NCI-H1694 (cell line): ENCODE measurements around the gene CORIN.

Source experiments
- DNase-seq: peaks from one replicate; lab custom pipeline; 2025; lab: John Stamatoyannopoulos, UW

The CORIN gene

GRCh38 chr4:47642985-47643760 is 194.7 kb downstream of the CORIN start:
- DNase-seq = no peak

- DNase-seq = no peak
Observed at GRCh38 chr4:47642191-47642830, 195.6 kb downstream of the CORIN start.

DNA sequence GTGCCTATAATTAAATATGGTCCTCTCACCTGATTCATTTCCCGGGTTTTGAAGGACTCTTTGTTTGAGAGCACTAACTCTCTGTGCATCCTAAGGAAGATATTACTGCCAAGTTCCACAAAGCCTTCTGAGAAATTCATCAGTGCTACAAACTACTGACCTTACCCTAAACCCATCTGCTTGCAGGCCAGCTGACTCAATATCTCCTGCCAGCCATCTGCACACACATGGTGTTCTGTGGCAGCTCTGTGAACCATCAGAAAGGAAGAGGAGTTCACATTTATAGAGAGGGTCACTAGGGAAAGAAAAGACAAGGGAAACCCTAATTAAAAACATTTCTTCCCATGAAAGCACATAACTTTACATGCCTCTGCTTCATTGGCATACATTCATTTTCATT is 196.1 kb downstream of the CORIN start:
- no peak for DNase-seq

DNA sequence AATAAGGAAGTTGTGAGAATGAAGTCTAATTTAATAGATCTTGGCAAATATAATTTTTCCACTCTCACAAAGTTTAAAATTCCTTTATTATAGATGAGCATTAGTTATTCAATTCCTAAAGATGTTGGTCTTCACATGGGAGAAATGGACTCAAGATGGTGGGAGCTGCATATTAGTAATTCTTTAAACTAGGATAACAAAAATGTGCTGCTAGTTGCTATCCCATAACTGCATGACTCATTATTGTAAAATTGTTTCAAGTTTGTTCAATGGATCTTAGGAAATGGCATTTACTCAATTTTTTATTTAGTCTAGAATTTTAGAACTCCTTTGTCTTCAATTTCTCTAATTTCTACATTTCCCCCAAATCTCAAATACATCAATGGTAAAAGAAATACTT is 197.0 kb downstream of the CORIN start:
- no peak for DNase-seq

DNA sequence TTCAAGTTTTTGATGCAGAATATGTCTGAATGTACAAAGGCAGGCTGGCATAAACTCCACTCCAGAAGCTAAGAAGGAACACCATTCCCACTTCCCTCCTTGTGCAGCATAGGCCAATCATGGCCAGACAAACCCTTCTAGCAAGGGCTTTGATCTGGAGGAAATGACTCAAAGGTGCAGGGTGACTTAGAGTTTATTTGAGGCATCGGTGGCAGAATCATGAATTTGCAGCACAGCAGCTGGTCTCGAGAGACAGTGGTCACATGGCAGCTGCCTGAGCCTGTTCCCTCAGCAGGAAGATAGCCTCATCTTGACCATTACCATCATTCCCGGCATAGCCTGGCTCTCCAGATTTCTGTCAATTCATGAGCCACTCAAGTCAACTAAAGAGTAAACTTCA is 198.3 kb downstream of the CORIN start:
- no peak for DNase-seq

GRCh38 chr4:47631161-47631560 is 206.7 kb downstream of the CORIN start:
- no peak for DNase-seq

GRCh38 chr4:47624031-47624441 is 213.8 kb downstream of the CORIN start:
- DNase-seq = no peak

- DNase-seq = no peak
Observed at GRCh38 chr4:47621181-47621580, 216.7 kb downstream of the CORIN start.

- no peak for DNase-seq
Observed at GRCh38 chr4:47619691-47620090, 218.2 kb downstream of the CORIN start.

DNA sequence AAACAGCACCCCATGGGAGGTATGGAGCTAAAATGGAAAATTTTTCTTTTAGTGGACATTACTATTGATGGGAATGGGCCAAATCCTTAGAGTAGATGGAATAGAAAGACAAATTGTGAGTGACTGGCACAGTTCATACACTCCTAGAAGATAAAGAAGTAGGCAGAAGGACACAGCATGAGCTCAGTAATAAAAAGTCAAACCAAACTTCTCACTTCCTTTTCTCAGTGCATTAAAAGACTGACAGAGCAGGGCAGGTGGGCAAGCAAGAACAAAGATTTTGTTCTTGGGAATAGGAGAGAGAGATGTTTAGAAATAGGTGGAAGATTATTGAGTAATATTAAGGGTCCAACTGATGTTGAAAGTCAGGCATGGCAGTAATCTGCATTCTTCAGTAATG is 220.3 kb downstream of the CORIN start:
- no peak for DNase-seq

DNA sequence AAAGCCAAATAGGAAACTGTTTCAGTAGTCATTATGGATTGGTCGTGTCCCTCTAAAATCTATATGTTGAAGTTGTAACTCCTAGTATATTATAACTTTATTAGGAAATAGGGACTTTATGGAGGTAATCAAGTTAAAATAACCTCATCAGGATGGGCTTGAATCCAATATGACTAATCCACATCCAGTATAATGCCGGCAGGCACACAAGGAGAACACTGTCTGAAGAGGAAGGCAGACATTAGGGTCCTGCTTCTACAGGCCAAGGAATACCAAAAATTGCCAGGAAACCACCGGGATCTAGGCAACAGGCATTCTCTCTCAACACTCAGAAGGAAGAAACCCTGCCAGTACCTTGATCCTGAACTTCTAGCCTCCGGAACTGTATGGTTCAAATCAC is 222.5 kb downstream of the CORIN start:
- no peak for DNase-seq

DNA sequence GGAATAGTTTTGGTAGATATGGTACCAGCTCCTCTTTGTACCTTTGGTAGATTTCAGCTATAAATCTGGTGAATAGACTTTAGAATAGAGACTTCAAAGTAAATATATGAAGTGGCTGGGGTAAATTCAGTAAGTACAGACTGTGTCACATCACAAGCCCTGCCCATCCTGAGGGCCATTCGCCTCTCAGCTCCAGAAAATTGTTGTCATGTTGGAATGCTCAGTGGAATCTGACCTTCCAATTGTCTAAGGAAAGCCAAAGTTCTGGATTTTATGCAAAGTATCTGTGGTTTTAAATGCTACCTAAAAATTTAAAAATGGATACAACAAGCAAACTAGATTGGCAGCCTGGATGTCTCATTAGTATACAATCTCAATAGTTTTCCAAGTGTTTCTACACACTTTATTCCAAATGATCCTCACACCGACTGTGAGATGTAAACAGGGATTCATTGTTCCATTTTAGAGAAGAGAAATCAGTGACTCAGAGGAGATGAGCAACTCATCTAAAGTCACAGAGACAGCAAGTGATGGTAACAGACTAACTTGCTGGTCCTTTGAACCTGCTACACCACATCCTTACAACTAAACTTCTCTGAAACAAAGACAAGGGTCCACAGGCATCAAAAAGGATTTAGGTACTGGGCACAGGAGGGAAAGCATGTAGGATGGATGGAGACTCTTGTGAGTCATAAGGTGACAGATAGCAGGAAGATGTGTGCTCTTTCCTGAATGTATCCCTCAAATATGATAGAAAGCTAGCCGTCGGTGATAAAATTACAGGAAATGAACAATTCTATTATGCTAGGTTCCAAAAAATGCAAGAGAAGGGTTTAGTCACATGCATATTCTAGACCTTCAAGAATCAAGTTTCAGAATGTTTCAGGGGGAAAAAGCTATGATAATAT is 225.5 kb downstream of the CORIN start:
- no peak for DNase-seq

GRCh38 chr4:47606482-47606881 is 231.4 kb downstream of the CORIN start:
- no peak for DNase-seq

GRCh38 chr4:47598896-47599295 is 239.0 kb downstream of the CORIN start:
- DNase-seq = no peak

DNA sequence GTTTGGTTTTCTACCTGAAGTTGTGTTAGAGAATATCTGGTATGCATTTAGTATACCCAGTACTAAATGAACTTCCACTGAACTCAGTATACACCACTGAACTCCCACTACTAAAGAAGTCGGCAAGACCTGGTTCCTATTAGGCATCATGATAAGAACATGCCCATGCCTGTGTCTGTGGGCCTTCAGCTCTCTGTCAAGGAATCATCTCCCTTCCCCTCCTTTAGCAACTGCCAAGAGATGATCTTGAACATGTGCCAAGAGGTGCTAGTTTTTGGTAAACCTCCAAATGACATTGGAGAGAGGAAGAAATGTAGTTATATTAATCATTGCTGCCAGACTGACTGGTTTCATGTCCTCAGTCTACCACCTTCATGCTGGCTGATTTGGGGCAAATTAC is 239.5 kb downstream of the CORIN start:
- DNase-seq = no peak

GRCh38 chr4:47597696-47598095 is 240.2 kb downstream of the CORIN start:
- no peak for DNase-seq

DNA sequence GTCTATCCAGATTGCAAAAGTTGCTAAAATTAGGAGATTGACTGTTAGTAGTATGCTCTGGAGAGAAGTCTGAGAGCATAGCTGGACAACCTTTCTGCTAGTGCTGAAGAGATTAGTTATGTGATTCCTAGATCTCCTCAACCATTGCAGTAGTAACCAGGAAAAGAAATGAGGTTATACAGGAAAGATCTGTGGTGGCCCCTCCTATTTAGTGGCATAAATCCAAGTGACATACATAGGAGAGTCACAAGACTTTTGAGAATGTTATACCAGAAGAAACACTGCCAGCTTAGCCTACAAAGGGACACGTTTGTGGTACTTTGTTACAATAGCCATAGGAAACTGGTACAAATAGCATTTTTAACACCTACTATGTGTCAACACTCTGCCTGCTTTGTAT is 247.5 kb downstream of the CORIN start:
- no peak for DNase-seq

DNA sequence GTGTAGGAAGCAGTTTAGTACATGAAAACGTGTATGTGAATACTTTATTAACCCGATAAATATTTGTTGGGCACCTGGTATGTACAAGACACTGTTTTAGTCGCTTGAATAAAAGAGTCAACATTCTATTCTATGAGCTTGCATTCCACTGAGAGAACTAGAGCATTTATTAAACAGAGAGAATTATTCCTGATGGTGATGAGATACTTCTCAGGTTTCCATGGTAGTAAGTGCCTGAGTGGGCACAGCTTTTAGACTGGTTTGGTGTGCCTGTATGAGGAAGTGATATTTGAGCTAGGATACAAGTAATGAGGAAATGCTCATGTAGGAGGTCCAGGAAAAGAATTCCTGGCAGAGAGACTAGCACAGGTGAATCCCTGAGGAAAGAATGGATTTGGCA is 258.6 kb downstream of the CORIN start:
- no peak for DNase-seq

DNA sequence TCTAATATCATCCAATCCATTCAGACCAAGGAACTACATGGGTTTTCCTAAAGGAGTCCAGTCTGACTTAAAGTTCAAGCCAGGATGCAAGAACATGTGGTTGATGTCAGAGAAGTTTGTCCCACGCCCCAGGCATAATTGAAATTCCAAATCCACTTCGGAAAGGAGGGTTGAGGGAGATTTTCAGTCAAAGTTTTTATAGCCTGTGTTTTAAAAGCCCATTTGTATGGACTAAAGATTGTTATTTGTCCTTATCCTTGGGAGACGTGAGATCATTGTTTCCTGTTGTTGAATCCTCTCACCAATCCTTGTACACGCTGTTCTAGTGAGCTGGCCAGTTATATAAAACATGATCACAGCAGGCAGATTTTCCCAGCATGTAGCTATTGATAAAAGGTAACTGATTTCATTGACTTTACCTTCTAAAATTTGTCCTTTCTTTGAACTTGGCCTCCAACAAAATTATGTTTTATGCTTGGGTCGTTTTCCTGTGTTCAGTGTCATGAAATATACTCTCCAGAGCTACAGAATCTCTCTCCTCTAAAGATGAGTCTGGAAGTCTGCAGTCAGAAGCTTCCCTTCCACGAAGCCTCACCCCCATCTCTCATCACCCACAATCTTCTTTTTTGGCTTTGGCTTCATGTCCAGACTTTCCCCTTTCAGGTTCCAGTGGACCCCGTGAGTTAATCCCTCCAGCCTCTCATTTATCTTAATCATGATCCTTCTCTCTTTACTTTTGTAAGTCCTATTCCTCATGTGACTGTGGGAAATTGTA is 259.9 kb downstream of the CORIN start:
- DNase-seq = no peak

GRCh38 chr4:47572981-47573380 is 264.9 kb downstream of the CORIN start:
- no peak for DNase-seq

GRCh38 chr4:47570816-47571215 is 267.1 kb downstream of the CORIN start:
- DNase-seq = no peak

DNA sequence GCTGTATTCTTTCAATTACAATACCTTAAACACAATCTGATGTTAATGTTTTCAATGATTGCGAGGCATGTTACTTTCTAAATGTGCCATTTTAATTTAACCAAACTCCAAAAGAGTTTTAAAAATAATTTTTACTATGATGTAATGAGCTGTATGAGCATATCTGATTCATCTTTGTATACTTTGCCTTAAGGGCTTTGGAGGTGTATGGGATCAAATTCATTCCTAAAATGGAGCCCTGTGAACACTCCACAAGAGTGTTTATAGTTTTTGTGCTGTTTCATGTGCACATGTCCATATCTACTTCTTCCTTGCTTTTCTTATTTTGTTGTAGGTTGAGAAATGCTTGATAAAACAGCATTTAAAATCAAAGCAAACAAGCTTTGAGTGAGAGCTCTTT is 270.4 kb downstream of the CORIN start:
- no peak for DNase-seq
